NOMO-1 treated with dmso at 0.1 percent for 144 hours (cell line): ENCODE measurements around the gene PARD6B.
A peak's percentile ranks its signal among the peaks of the same experiment; 100 is the strongest.
"Not testable (repeated sequence)": the region's sequence is repeated elsewhere in the genome, so short reads cannot be mapped to it uniquely, and the experiment has no call there.

Experiments
- DNase-seq: peaks from one replicate; lab custom pipeline; 2025; ENCODE audit not compliant: unreplicated experiment; lab: John Stamatoyannopoulos, UW

Gene PARD6B

DNA sequence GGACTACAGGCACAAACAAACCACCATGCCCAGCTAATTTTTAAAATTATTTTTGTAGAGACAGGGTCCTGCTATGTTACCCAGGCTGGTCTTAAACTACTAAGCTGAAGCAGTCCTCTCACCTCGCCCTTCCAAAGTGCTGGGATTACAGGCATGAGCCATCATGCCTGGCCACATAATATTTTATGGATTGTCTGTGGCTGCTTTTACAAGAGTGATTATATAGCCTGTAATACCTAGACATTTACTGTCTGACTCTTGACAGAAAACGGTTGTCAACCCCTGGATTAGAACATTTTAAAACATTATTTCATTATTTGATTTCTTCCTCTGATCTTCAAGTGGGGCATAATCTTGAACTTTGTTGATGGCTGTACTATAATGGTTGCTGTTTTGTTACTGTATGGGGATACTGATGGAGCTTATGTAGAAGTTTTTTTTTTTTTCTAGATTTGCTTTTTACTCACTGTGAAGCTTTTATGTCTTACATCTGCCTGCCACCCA is 14.3 kb downstream of the PARD6B start:
- DNase-seq = no peak

- no peak for DNase-seq
These were observed 15.0 kb downstream of the PARD6B start for GRCh38 chr20:50746138-50746940.

DNA sequence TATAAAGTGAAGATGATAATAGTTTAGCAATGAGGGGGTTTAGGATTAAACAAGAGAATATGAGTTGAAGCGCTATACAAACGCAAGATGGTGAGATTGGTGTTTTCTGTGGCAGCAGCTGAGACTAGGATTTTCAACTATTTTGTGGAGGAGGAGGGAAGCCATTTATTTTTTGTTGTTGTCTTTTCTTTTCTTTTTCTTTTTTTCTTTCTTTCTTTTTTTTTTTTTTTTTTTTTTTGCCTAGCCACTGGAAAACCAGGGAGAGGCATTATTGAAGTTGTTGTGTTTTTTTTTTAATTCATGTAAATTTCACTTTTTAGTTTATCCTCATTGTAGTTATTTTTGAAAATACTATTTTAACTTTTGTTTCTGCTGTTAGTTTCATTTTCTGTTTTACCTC is 15.9 kb downstream of the PARD6B start:
- no peak for DNase-seq

- DNase-seq = no peak
These were observed 18.8 kb downstream of the PARD6B start for GRCh38 chr20:50750145-50750671.

GRCh38 chr20:50753152-50753551 is 21.8 kb downstream of the PARD6B start:
- no peak for DNase-seq

- no peak for DNase-seq
These were observed 23.0 kb downstream of the PARD6B start for GRCh38 chr20:50754420-50754819.

DNA sequence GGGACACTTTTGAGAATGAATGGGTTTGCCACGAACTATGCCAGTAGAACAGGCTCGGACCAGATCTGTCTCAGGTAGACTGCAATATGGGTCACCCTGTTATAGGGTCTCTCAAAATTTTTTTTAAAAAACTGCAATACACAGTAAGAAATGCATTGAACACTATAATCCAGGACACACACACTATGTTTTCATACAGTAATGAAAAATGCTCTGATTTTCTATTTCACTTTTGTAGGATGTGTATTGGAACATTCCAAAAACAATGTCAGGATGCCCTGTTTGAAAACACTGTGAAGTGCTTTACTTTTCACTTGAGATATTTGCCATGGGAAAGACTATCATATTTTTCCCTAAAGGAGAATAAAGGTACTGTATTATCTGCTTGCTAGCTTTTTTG is 25.1 kb downstream of the PARD6B start:
- DNase-seq = no peak

- no peak for DNase-seq
These were observed 27.1 kb downstream of the PARD6B start for GRCh38 chr20:50758469-50758868.

DNA sequence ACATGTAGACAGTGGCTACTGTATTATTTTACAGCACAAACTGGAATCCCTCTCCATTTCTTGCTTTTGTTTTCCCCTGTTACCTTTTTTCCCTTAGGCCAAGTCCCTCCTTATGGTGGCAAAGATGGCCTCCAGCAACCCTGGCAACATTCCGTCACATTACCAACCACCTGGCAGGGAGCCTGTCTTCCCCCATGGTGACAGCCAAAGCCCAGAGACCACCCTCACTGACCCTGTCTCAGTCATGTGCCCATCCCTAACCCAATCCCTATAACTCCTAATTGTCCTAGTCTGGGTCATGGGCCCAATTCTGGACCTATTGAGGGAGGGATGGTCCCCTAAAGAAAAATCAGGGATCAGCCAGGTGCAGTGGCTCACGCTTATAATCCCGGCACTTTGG is 27.6 kb downstream of the PARD6B start:
- no peak for DNase-seq

DNA sequence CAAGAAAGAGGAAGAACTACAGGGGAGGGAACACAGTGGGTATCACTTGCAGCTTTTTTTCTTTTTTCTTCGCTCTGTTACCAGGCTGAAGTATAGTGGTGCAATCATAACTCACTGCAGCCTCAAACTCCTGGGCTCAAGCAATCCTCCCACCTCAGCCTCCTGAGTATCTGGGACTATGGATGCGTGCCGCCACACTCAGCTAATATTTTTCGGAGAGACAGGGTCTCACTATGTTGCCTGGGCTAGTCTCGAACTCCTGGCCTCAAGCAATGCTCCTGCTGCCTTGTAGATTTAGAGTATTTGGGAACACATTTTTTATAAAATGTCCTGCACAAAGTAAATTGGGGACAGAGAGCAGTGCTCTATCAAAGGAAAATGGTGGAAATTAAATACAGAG is 28.3 kb downstream of the PARD6B start:
- DNase-seq = peak; percentile 8

- DNase-seq = no peak
These were observed 30.7 kb downstream of the PARD6B start for GRCh38 chr20:50762045-50762422.

DNA sequence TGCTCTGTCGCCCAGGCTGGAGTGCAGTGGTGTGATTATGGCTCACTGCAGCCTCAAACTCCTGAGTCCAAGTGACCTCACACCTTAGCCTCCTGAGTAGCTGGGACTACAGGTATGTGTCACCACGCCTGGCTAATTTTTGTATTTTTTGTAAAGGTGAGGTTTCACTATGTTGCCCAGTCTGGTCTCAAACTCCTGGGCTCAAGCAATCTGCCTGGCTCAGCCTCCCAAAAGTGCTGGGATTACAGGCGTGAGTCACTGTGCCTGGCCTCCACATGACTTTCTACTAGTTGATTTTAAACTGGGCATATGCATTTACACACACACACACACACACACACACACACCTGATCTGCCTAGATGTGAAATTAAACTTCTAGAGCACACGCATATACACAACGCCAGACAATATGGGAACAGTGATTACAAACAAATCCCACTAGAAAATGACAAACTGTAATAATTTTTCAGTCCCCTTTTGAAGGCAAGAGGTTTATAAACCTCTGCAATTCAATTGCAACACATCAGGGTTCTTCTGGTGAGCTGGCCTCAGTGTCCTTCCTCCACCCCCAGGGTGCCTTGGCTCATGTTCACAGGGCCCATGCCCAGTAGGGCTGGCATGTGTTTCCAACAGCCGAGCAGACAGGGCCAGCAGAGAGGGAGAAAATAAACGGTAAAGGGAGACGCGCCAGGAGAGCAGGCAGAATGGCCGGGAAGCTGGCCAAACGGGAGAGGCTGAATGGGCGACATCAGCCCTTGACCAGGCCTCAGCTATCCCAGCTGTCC is 31.2 kb downstream of the PARD6B start:
- no peak for DNase-seq

- DNase-seq = not testable (repeated sequence)
These were observed 32.4 kb downstream of the PARD6B start for GRCh38 chr20:50763550-50764458.

DNA sequence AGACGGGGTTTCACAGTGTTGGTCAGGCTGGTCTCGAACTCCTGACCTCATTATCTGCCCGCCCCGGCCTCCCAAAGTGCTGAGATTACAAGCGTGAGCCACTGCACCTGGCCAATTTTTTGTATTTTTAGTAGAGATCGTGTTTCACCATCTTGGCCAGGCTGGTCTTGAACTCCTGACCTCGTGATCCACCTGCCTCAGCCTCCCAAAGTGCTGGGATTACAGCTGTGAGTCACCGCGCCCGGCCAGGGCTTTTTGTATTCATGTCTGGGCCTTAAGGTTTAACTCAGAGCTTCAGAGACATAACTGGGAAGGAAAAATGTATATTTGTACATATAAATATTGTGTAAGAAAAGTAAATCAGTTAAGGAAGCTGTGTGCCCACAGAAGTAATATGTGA is 33.9 kb downstream of the PARD6B start:
- DNase-seq = not testable (repeated sequence)

GRCh38 chr20:50765674-50766073 is 34.3 kb downstream of the PARD6B start:
- no peak for DNase-seq

GRCh38 chr20:50766955-50767809 is 35.8 kb downstream of the PARD6B start:
- not testable (repeated sequence) for DNase-seq

GRCh38 chr20:50768991-50769390 is 37.6 kb downstream of the PARD6B start:
- not testable (repeated sequence) for DNase-seq

DNA sequence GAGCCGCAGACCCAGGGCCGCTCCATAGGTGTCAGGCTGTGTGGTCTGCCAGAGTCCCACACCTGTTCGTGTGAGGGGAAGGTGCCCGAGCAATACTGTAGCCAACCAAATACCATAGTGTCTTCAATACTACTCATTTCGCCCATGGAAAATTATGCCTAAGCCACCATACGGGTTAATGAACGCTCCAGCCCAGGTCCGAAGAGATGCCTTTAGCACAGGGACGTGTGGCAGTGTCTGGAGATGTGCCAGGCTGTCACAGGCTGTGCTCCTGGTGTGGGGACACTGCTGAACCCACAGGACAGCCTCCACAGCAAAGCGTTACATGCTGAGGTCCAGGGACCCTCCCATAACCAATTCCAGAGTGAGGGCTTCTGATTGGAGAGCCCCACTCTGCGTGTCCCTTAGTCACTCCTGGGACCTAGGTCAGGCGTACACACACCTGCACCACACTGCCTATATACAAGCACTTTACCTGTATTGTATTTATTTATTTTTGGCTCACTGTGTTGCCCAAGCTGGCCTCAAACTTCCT is 38.2 kb downstream of the PARD6B start:
- not testable (repeated sequence) for DNase-seq

DNA sequence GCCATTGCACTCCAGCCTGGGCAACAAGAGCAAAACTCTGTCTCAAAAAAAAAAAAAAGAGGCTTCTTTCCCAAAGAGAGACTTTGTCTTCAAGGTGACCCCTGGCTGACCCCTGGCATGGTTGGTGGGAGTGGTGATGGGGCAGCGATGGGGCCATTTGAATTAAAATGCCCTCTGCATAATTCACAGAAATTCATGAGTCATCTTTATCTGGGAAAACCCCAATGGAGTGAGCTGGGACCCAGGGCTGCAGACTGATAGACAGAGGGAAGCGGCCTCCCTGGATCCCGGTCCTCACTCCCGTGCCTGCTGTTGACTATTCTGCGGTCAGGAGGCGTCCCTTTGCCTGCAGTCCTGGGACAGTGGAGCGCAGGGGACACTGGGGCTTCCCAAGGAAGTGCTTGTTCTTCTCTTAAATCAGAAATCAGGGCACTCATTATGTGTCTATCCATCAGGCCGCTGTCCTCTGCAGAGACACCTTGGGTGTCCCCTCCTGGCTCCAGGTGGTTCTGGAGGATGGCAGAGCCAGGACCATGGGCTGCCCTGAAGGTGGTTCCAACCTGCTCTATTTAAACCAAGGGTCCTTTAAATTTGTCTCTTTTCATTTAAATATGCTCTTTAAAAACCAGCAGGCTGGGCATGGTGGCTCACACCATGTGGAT is 40.2 kb downstream of the PARD6B start:
- not testable (repeated sequence) for DNase-seq
